Measurements from ENCODE around the gene SPTSSA. TPM values are rescaled to one million over a fixed set of nuclear protein-coding genes. Genes with fewer than 3 reads are reported as not detected.
"Not testable (repeated sequence)": the region's sequence is repeated elsewhere in the genome, so short reads cannot be mapped to it uniquely, and the experiment has no call there.

SPTSSA gene
- total RNA-seq, 1 experiment from 2014 or later, result 12.4 TPM

GRCh38 chr14:34476036-34476435 lies 14.0 kb upstream of the SPTSSA start:
- in situ Hi-C loops (cut with HindIII; ENCODE audit: low pct_unique_long_range_greater_than_20kb, low sequenced_read_pairs); DNase-seq (ENCODE audit: low read depth, low spot score): not testable (repeated sequence)

- in situ Hi-C loops (cut with HindIII; ENCODE audit: low pct_unique_long_range_greater_than_20kb, low sequenced_read_pairs), result no loop called here
Measured at GRCh38 chr14:34475163-34475562, 13.1 kb upstream of the SPTSSA start.

GRCh38 chr14:34474187-34474679 lies 12.2 kb upstream of the SPTSSA start:
- no peak for DNase-seq (ENCODE audit: low read depth, low spot score)
- in situ Hi-C loops (cut with HindIII; ENCODE audit: low pct_unique_long_range_greater_than_20kb, low sequenced_read_pairs), result no loop called here

More at GRCh38 chr14:34475163-34475562, 13.1 kb upstream of the SPTSSA start:
- DNase-seq (ENCODE audit: low read depth, low spot score), result no peak

DNA sequence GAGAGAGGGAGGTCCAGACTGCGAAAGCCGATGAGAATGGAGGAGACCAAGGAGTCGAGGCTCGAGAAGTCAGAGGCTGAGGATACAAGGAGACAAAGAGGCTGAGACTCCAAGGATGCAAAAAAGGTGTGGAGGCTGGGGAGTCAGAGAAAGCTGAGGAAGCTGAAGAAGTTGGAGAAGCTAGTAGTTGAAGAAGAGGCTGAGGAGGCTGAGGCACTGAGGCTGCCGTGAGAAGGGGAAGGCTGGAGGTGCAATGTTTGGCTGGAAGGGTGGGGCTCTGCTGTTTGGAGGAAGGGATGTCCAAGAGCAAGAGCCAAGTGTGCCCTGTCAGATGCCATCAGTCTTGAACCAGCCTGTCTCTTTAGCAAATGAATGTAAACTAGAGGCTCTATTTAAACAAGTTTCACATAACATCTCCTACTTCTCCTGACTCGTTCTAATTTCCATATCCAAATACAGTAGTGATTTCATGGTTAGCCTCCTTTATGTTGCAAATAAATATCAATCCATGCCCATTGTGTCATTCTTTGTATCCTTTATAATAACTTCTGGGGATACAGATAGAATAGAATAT lies 10.8 kb upstream of the SPTSSA start:
- DNase-seq (ENCODE audit: low read depth, low spot score), result no peak
- in situ Hi-C loops (cut with HindIII; ENCODE audit: low pct_unique_long_range_greater_than_20kb, low sequenced_read_pairs), result no loop called here

GRCh38 chr14:34470319-34470718 lies 8.3 kb upstream of the SPTSSA start:
- no peak for DNase-seq (ENCODE audit: low read depth, low spot score)
- in situ Hi-C loops (cut with HindIII; ENCODE audit: low pct_unique_long_range_greater_than_20kb, low sequenced_read_pairs), result no loop called here

GRCh38 chr14:34466691-34467090 lies 4.7 kb upstream of the SPTSSA start:
- DNase-seq (ENCODE audit: low read depth, low spot score), result no peak
- in situ Hi-C loops (cut with HindIII; ENCODE audit: low pct_unique_long_range_greater_than_20kb, low sequenced_read_pairs), result no loop called here

GRCh38 chr14:34465069-34465859 lies 3.2 kb upstream of the SPTSSA start:
- DNase-seq (ENCODE audit: low read depth, low spot score), result peak; percentile 24
- in situ Hi-C loops (cut with HindIII; ENCODE audit: low pct_unique_long_range_greater_than_20kb, low sequenced_read_pairs), result no loop called here

- in situ Hi-C loops (cut with HindIII; ENCODE audit: low pct_unique_long_range_greater_than_20kb, low sequenced_read_pairs), result no loop called here
- DNase-seq (ENCODE audit: low read depth, low spot score), result no peak
Measured at GRCh38 chr14:34463598-34463961, 1.5 kb upstream of the SPTSSA start.

DNA sequence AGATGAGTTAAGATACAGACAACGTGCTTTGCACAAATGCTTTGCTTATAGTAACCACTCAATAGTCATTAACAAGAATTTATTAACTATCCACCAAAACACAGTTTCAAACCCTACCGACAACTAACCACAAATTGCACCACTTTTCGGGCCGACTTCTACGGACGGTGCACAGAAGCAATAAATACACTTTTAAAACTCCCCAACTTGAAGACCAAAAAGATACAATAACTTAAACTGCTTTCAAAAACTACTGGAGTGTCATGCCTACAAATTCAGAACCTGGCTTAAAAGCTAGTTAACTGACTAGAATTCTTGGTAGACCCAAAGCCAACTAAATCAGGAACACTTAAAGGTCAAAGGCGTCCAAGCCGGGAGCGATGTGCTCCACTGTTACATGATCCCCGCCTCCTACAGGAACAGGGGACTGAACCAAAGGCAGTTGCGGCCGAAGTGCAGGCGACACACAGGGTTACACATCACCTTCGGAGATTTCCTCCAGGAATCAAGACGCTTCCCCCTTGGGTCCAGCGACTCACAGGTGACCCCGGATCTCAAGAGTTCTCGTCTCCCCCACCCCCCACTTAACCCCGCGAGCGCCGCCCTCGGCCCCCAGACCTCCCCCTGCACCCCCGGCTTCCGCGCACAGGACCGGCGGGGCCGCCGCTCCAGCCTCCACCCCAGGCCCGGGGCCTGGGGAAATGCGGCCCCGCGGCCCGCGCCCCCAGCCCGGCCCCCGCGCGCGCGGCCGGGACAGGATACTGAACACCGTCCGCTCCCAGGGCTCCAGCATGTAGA lies 507 bp downstream of the SPTSSA start:
- in situ Hi-C loops (cut with HindIII; ENCODE audit: low pct_unique_long_range_greater_than_20kb, low sequenced_read_pairs), result no loop called here
- DNase-seq (ENCODE audit: low read depth, low spot score), result peak; percentile 55

GRCh38 chr14:34460841-34461240 lies 1.2 kb downstream of the SPTSSA start:
- no peak for DNase-seq (ENCODE audit: low read depth, low spot score)
- in situ Hi-C loops (cut with HindIII; ENCODE audit: low pct_unique_long_range_greater_than_20kb, low sequenced_read_pairs), result no loop called here

DNA sequence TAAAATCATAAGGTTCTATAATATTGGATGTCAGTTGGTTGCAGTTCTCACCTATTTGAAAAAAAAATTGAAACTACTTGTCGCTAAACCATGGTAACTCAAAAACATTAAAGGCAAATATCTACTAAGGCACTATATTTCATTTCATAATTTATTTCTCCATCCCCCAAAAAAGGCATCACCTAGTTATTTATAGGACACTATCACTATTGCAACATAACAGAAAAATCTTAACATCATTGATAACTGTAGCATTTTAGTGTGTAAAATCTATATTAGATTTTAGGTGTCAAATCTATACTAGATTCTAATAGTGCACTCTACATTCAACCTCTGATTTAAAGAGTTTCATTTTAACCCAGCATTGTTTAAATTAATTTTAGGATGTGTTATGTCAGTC lies 1.7 kb downstream of the SPTSSA start:
- in situ Hi-C loops (cut with HindIII; ENCODE audit: low pct_unique_long_range_greater_than_20kb, low sequenced_read_pairs), result no loop called here
- no peak for DNase-seq (ENCODE audit: low read depth, low spot score)

DNA sequence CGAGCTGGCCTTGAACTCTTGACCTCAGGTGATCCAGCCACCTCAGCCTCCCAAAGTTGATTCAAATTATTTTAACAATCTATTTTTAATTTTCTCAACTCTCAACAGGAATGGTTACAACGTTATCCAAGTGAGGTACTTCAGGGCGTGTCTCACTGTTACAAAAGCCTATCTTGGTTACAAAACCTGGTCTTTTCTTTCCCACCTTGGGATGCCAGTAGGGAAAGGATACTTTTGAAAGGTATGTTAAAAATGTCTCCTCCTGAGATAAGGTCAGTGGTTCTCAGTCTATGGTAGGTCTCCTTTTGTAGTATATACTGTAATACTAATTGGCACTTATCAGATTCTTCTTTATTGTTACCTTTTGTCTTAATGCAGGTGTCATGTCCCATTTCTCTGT lies 4.9 kb downstream of the SPTSSA start:
- in situ Hi-C loops (cut with HindIII; ENCODE audit: low pct_unique_long_range_greater_than_20kb, low sequenced_read_pairs), result no loop called here
- no peak for DNase-seq (ENCODE audit: low read depth, low spot score)

DNA sequence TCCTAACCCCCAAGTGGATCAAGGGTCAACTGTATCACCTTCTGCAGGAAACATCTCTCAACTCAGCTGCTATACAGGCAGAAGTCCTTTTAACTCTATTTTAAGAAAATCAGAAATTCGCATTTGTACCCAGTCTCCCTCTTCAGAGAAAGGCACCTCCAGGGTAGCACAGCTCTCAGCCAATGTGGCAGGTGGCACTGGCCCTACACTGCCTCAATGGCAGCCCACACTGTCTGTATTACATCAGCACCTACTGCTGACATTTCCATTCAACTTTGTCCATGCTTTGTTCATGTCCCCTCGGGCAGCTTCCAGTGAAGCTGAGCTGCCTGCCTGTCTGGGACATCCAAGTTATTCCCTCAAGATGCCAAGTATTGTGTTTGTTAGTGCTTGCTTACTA lies 8.8 kb downstream of the SPTSSA start:
- DNase-seq (ENCODE audit: low read depth, low spot score), result peak; percentile 38
- in situ Hi-C loops (cut with HindIII; ENCODE audit: low pct_unique_long_range_greater_than_20kb, low sequenced_read_pairs), result no loop called here

DNA sequence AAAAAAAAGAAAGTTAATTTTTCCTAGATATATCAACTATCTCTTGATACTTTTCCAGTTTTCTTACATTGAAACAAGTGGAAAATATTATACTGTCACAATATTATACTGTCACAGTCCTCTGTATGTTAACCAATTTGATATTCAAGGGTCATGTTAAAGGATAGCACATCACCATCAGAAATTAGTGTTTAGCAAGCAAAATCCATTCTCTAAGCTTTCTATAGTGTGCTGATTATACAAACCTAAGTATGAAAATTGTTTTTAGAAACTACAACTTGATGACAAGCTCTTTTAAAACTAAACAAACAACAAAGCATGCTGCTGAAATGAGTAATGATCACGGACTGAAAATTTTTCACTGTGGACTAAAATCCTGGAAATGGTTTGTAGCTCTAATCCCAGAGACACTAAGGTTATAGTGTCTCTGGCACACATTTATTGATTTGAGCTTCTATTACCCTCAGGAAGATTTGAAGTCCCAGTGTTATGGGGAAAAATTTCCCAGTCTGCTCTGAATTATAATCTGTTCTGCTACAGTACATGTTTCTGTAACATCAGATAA lies 9.7 kb downstream of the SPTSSA start:
- in situ Hi-C loops (cut with HindIII; ENCODE audit: low pct_unique_long_range_greater_than_20kb, low sequenced_read_pairs), result no loop called here
- no peak for DNase-seq (ENCODE audit: low read depth, low spot score)

GRCh38 chr14:34450958-34451357 lies 11.1 kb downstream of the SPTSSA start:
- DNase-seq (ENCODE audit: low read depth, low spot score), result no peak
- in situ Hi-C loops (cut with HindIII; ENCODE audit: low pct_unique_long_range_greater_than_20kb, low sequenced_read_pairs), result no loop called here

- no peak for DNase-seq (ENCODE audit: low read depth, low spot score)
- in situ Hi-C loops (cut with HindIII; ENCODE audit: low pct_unique_long_range_greater_than_20kb, low sequenced_read_pairs), result no loop called here
Measured at GRCh38 chr14:34450542-34450915, 11.5 kb downstream of the SPTSSA start.

DNA sequence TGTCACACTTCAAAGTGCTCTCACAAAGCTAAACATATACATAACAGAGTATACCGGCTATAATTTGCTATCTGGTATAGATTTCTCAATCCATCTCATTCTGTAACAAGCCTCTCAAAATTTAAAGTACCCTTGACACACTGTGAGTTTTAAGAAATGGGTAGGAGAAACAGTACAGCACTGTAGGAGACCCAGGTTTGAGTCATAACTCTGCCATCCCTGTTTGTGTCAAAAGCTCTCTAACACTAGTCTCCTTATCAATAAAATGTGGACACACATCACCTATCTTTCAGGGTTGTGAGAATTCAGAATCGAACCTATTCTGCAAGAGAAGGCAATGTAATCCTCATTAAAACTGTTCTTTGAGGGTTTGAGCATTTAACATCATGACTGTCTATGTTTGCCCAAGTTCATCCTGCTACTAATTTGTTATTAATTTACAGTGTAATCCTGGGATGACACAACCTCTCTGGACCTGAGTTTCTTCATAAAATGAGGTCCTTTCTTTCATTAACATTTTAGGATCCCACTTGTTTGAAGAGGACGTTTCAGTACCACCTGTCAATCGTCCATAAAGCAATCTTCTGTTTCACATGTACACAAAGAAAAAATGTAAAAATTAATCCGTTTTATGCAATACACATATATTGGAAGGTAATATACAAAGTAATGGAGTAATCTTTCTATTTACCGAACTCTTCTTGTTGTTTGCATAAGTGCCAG lies 12.1 kb downstream of the SPTSSA start:
- in situ Hi-C loops (cut with HindIII; ENCODE audit: low pct_unique_long_range_greater_than_20kb, low sequenced_read_pairs), result no loop called here
- DNase-seq (ENCODE audit: low read depth, low spot score), result no peak

- in situ Hi-C loops (cut with HindIII; ENCODE audit: low pct_unique_long_range_greater_than_20kb, low sequenced_read_pairs), result no loop called here
- DNase-seq (ENCODE audit: low read depth, low spot score), result no peak
Measured at GRCh38 chr14:34439090-34439489, 22.9 kb downstream of the SPTSSA start.

All from SK-MEL-5 (cell line).